Measurements from ENCODE around the gene GNPAT. TPM values are rescaled to one million over a fixed set of nuclear protein-coding genes. Genes with fewer than 3 reads are reported as not detected.

Gene GNPAT
- total RNA-seq, 1 experiment from 2014 or later, result 32.8 TPM

DNA sequence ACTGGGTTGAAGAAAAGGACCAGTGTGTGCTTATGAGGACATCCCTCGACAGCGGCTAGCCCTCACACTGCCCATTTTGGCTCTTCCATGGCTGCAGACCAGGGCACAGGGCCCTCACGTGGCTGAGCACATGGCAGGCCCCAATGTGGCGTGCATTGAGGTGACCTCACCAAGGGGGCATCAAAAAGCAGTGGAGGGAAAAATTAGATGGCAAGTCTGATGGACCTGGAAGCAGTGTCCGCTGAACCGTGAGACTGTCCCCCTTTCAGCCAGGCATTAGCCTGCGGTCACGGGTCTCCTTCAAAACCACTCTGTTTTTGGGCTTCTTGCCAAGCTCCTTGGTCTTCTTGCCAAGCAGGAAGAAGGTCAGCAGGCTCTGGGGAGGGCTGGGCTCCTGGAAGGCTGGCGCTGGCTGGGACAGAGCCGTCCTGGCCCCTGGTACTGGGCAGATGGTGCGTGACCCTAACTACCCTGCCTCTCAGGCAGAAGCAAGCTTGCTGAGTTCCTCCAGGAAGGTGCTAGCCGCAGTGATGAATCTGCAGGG is 48.3 kb upstream of the GNPAT start (continued):
- TF ChIP-seq ERG (CRISPR knock-in tag; IDR thresholded peaks at IDR 0.05) (no peak), ZNF532 (CRISPR knock-in tag; IDR thresholded peaks at IDR 0.05; ENCODE audit: borderline replicate concordance) (no peak), ATF3 (CRISPR knock-in tag; conservative IDR thresholded peaks at IDR 0.05) (no peak)

DNA sequence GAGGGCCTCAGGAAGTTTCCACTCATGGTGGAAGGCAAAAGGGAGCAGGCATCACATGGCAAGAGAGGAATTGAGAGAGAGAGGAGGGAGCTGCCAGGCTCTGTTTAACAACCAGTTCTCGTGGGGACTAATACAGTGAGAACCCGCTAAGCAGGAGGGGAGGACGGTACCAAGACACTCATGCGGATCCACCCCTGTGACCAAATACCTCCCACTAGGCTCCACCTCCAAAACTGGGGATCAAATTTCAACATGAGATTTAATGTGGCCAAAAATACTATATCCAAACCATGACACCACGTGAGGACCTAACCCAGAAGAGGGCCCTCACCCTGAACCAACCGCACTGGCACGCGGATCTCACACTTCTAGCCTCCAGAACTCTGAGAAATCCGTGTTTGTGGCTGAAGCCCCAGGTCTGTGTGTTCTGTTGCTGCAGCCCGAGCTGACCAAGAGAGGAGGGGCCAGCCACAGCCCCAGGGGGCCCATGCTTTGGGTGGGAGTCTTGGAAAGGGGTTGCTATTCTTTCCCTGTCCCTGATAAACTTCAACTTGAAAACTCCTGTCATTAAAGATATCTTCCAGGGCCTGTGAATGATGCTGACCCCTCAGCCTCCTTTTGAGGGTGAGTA is 47.2 kb upstream of the GNPAT start:
- Mint-ChIP-seq H3K4me1 (no peaks in the 10 kb centered on the region), H3K4me3 (no peak overlapping the region), H3K27ac (no peak overlapping the region), H3K36me3 (no peaks in the 10 kb centered on the region), H3K27me3 (ENCODE audit: low read depth) (peaks cover 68% of the 10 kb centered on the region), H3K9me3 (peaks cover 12% of the 10 kb centered on the region)
- DNase-seq (ENCODE audit: low spot score), result no peak
- ChIA-PET POLR2A (no interaction called here), CTCF (interaction anchor here (1.3 kb wide), 1 partner anchor 23 kb away, joined by 4 read pairs; no protein-coding TSS in a partner anchor)
- no peak; the same call in 1 of the 2 replicates for ATAC-seq
- TF ChIP-seq NFE2L1 (CRISPR knock-in tag; IDR thresholded peaks at IDR 0.05) (no peak), E2F4 (CRISPR knock-in tag; IDR thresholded peaks at IDR 0.05; ENCODE audit: borderline replicate concordance, low read depth) (no peak), ZNF121 (CRISPR knock-in tag; IDR thresholded peaks at IDR 0.05) (no peak), IRF1 (CRISPR knock-in tag; IDR thresholded peaks at IDR 0.05) (no peak), PREB (CRISPR knock-in tag; IDR thresholded peaks at IDR 0.05; ENCODE audit: borderline replicate concordance) (no peak), ETV6 (CRISPR knock-in tag; IDR thresholded peaks at IDR 0.05) (no peak), TEAD4 (CRISPR knock-in tag; IDR thresholded peaks at IDR 0.05) (no peak), NR2C2 (CRISPR knock-in tag; IDR thresholded peaks at IDR 0.05) (no peak), ZNF416 (CRISPR knock-in tag; IDR thresholded peaks at IDR 0.05) (no peak), FOXJ3 (CRISPR knock-in tag; IDR thresholded peaks at IDR 0.05; ENCODE audit: borderline replicate concordance) (no peak)
- TF ChIP-seq, protein P1, sequence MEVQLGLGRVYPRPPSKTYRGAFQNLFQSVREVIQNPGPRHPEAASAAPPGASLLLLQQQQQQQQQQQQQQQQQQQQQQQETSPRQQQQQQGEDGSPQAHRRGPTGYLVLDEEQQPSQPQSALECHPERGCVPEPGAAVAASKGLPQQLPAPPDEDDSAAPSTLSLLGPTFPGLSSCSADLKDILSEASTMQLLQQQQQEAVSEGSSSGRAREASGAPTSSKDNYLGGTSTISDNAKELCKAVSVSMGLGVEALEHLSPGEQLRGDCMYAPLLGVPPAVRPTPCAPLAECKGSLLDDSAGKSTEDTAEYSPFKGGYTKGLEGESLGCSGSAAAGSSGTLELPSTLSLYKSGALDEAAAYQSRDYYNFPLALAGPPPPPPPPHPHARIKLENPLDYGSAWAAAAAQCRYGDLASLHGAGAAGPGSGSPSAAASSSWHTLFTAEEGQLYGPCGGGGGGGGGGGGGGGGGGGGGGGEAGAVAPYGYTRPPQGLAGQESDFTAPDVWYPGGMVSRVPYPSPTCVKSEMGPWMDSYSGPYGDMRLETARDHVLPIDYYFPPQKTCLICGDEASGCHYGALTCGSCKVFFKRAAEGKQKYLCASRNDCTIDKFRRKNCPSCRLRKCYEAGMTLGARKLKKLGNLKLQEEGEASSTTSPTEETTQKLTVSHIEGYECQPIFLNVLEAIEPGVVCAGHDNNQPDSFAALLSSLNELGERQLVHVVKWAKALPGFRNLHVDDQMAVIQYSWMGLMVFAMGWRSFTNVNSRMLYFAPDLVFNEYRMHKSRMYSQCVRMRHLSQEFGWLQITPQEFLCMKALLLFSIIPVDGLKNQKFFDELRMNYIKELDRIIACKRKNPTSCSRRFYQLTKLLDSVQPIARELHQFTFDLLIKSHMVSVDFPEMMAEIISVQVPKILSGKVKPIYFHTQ (CRISPR knock-in tag; IDR thresholded peaks at IDR 0.05), result no peak
- TF ChIP-seq, protein P2, sequence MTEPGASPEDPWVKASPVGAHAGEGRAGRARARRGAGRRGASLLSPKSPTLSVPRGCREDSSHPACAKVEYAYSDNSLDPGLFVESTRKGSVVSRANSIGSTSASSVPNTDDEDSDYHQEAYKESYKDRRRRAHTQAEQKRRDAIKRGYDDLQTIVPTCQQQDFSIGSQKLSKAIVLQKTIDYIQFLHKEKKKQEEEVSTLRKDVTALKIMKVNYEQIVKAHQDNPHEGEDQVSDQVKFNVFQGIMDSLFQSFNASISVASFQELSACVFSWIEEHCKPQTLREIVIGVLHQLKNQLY (CRISPR knock-in tag; IDR thresholded peaks at IDR 0.05), result no peak
- TF ChIP-seq, protein P3, sequence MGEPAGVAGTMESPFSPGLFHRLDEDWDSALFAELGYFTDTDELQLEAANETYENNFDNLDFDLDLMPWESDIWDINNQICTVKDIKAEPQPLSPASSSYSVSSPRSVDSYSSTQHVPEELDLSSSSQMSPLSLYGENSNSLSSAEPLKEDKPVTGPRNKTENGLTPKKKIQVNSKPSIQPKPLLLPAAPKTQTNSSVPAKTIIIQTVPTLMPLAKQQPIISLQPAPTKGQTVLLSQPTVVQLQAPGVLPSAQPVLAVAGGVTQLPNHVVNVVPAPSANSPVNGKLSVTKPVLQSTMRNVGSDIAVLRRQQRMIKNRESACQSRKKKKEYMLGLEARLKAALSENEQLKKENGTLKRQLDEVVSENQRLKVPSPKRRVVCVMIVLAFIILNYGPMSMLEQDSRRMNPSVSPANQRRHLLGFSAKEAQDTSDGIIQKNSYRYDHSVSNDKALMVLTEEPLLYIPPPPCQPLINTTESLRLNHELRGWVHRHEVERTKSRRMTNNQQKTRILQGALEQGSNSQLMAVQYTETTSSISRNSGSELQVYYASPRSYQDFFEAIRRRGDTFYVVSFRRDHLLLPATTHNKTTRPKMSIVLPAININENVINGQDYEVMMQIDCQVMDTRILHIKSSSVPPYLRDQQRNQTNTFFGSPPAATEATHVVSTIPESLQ (CRISPR knock-in tag; IDR thresholded peaks at IDR 0.05), result no peak
